OCI-LY1 (cell line): ENCODE data around the gene COL26A1.

ENCODE experiments used
- CTCF ChIP-seq: fragments of 200-600 bp; sonication (generic), shearing (Covaris generic); IDR thresholded peaks from 2 replicates; pipeline ENCODE4 v1.5.1; 2017; ENCODE audit warnings: mild to moderate bottlenecking, antibody characterized with exemption, low read length, moderate library complexity, mixed read lengths
- EZH2 ChIP-seq: fragments of 200-600 bp; sonication (generic), shearing (Covaris generic); IDR thresholded peaks from 2 replicates; pipeline ENCODE4 v1.8.0; 2017; ENCODE audit warnings: borderline replicate concordance, mixed run types, mild to moderate bottlenecking, antibody characterized with exemption, low read length, moderate library complexity, mixed read lengths

GRCh38 chr7:101436857-101437576 is 74.3 kb downstream of the COL26A1 start:
- TF ChIP-seq CTCF (no peak), EZH2 (no peak)
